GM19035 (cell line): Measurements from ENCODE around the gene DNAH17.

Source experiments
- ATAC-seq: cut with Tn5 transposase; IDR thresholded peaks from one replicate; pipeline ENCODE4 v1.9.1; 2021; ENCODE audit not compliant: unreplicated experiment

Gene DNAH17

DNA sequence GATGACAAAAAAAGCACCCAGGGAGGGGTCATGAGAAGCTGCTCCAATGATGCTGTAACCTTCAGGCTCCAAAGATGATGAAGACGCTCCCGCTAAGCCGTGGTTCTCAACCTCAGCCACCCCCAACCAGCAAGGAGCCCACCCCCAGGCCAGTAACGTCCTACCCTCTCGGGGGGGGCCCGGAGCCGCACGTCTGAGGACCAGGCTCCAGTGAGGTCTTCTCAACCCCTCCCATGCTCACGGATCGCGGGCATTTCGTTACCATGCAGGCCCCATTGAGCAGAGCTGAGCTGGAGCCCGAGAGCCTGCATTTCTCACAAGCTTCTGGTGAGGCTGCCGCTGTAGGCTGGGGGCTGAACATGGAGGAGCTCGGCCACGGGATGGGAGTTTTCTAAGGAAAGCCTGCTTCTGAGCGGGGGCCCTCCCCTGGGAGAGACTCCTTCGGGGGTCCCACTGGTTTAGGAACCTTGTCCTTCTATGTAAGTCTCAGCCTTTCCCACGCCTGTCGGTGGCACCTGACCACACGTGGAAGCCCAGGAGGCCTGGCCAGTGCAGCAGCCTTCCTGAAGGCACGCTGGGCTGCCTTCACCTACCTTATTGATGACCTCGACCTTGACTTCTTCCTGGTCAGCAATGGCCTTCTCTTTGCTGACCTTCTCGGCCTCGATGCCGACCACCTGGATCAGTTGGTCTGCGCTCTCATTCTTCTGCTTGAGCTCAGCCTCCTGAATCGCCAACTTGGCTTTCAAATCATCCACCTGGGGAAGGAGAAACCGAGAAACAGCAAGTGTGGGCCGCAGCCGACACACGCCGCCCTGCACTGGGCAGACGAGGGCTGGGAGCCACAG lies 116.0 kb downstream of the DNAH17 start:
- ATAC-seq = no peak

- ATAC-seq = no peak
These were observed 117.0 kb downstream of the DNAH17 start for GRCh38 chr17:78460176-78460675.

- no peak for ATAC-seq
These were observed 117.5 kb downstream of the DNAH17 start for GRCh38 chr17:78459696-78460095.

DNA sequence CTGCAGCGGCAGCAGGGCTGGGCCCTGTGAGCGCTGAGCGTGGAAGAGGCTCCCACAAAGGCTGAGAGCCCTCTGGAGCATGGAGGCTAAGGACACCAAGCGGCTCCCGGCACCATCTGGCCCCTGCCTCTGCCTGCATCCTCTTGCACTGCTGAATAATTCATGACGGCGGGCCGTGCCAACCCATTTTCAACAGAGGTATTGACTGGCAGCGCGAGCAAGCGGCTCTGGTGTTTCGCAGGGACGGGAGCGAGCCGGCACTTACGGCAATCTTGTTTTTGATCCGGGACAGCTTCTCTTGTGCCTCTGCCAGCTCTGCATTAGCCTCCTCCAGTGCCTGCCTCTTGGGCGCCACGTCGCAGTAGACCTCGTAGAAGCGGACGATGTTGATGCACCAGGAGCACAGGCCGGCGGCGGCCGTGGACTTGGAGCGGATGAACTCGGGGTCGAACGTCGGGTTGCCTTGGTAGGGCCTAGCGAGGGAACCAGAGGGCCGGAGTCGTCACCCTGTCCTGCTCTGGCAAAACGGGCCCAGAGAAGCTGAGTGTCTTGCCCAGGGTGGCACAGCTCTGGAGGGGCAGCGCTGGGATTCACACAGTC lies 118.4 kb downstream of the DNAH17 start:
- no peak for ATAC-seq

DNA sequence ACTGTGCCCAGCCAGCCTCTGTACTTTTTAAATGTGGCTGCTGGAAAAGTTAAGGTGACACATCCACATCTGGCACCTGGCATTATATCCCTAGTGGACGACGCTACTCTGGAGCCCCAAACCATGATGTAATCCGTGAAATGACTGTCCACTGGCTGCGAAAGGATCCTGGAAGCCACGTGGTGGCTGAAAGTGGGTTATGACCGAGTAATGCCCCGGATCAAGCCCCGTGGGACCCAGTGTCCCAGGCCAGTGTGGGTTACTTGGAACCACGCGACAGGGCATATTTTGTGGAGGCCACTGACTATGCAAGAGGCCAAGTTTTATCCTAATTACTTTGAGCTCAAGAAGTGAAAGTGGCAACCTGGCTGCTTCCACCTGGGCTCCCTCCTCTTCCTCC lies 119.1 kb downstream of the DNAH17 start:
- no peak for ATAC-seq

- ATAC-seq = no peak
These were observed 122.8 kb downstream of the DNAH17 start for GRCh38 chr17:78454346-78454745.

DNA sequence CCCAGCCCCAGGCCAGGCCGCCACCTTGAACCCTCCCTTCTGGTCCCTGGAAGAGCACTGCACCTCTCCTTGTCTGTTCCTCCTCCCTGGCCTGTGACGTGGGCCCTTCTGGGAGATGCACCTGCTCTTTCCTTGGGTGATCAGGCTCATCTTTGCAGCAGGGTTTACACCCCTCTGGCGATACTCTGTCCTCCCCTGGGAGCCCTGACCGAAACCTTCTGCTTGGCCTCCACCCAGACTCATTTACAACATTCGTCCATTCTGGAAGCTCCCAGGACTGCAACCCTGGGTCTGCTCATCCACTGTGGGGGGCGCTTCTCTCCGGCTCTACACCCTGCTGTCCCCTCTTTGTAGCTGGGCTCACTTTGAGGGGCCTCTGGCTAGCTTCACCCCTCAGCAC lies 125.4 kb downstream of the DNAH17 start:
- no peak for ATAC-seq

DNA sequence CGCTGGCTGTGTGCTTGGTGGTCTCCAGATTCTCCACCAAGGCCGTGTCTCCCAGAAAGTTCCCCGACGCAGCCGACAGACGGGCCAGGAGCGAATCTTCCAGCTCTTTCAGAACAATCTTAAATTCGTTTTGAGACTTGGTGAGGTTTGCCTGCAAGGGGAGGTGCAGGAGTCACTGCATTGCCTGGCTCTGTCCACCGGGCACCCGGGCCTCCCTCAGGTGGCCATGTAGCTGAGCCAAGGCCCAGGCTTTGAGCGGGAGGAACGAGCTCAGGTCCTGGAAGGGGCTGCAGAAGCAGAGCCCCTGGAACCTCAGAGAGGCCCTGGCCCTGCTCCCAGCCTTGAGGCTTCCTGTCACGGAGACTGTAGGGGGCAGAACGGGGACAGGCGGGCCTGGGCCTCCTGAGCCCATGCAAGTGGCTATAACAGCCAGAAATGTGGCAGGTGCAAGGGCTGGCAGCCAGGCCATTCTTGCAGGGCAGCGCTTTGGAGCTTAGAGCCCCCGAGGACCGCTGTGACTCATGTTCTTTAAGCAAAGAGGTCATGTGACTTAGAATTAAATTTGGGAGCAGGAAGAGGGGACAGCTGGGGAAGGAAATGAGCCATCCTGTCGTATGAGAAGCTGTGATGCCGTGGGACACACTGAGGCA lies 126.4 kb downstream of the DNAH17 start:
- no peak for ATAC-seq

DNA sequence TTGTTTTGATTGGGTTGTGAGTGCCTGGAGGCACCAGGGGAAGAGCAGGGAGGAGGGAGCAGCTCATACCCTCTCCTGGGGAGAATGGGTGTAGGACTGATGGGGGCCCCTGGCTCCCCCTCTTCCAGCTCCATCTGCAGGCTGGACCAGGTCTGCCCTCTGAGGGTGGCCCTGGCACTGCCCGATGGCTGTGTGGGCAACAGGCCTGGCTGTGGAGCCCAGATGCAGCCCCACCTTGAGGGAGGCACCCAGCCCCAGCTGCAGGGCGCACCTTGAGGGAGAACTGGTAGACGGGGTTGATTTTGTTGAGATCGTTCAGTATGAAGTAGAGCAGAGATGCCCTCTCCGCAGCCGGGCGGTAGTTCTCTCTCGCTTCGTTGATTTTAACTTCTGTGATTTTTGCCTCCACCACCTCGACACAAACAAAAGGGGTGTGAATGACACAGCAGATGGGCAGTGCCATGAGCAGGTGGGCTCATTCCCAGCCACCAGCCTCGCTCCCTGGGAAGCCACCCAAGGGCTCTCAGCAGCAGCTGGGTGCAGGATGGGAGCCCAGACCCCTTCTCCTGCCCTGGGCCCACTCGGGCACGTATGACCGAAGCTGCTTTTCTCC lies 127.1 kb downstream of the DNAH17 start:
- ATAC-seq = no peak

DNA sequence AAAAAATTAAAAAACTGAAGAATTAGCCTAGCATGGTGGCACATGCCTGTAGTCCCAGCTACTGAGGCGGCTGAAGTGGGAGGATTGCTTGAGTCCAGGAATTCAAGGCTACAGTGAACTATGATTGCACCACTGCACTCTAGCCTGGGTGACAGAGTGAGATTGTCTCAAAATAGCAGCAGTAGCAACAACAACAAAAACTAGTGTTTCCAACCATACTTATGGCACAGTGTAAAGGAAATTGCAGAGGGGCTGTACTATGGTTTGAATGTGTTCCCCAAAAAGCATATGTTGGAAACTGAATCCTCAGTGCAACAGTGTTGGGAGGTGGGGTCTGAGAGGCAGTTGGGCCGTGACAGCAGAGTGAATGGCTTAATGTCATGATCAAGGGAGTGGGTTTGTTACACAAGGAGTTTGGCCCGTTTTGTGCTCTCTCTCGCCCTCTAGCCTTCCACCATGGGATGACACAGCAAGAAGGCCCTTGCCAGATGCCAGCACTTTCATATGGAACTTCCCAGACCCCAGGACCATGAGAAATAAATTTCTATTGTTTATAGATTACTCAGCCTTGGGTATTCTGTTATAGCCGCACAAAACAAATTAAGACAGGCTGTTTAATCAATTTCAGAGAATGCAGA lies 128.7 kb downstream of the DNAH17 start:
- ATAC-seq = no peak

DNA sequence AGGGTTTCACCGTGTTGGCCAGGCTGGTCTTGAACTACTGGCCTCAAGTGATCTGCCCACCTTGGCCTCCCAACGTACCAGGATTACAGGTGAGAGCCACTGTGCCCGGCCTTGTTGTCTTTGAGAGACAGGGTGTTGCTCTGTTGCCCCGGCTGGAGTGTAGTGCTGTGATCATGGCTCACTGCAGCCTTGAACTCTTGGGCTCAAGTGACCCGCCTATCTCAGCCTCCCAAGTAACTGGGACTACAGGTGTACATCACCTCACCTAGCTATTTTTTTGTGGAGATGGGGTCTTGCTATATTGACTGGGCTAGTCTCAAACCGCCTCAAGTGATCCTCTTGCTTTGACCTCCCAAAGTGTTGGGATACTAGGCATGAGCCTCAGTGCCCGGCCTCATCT lies 130.4 kb downstream of the DNAH17 start:
- ATAC-seq = no peak

- ATAC-seq = no peak
These were observed 132.8 kb downstream of the DNAH17 start for GRCh38 chr17:78444392-78444791.

GRCh38 chr17:78442648-78443218 lies 134.5 kb downstream of the DNAH17 start:
- no peak for ATAC-seq

- no peak for ATAC-seq
These were observed 135.8 kb downstream of the DNAH17 start for GRCh38 chr17:78441271-78441971.

GRCh38 chr17:78438694-78439325 lies 138.4 kb downstream of the DNAH17 start:
- no peak for ATAC-seq

GRCh38 chr17:78438271-78438691 lies 138.9 kb downstream of the DNAH17 start:
- ATAC-seq = no peak

DNA sequence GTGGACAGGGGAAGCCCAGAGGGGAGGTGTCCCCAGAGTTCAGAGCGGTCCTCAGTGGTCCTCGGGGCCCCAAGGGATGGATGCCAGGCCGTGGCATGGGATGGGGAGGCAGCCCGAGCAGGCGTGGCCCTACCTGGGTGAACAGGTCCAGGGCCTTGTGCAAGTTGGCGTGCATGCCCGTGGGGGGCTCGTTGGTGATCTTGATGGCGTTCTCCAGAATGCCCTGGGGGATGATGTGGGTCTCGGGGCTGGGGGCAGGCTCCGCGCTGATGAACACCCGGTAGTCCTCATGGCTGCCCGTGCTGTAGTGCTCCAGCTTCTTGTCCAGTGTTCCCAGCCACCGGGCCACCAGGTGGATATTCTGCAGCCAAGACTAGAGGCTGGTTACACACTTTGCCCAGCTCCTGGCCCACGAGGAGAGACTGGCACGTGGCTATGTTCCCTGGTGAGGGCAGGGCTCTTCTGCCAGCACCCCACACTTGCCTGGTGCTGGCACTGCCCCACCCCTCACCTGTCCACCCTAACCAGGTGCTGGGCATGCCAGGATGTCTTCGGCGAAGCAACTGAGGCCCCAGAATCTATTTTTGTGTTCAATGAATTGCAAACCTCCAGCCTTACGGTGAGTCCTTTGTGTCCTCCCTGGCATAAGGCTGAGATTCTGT lies 139.6 kb downstream of the DNAH17 start:
- no peak for ATAC-seq

DNA sequence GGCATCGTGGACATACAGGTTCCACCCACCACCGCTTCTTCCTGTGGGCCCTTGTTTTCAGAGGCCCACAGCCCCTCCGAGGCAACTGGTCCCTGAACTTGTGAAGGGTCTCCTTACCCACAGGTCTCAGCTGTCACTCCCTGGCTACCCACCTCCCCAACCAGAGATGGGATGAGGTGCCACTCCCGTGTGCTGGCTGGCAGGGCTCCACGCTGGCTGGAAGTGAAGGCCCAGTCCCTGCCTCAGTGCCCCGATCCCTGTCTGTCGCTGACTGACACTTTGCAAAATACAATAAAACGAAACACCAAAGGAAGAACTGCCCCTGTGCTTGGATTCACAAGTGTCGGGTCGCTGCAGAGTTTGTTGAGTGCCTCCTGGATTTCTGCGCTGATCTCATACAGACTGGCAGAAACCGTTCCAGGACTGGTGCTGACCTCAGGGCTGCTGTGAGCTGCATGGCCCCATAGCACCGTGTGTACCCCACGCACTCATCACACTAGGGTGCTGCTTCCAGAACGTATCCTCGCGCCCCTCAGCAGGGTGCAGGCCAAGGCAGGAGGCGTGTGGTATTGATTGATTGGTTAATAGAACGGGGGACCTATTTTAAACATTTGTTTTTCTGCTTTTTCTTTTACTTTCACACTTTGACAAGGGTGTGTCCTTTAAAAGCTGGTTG lies 141.7 kb downstream of the DNAH17 start:
- ATAC-seq = no peak
